Endothelial cell of umbilical vein (primary cell): ENCODE measurements around the gene MME. TPM values are rescaled to one million over a fixed set of nuclear protein-coding genes. Genes with fewer than 3 reads are reported as not detected.

Experiments
- BruUV-seq: library from RNA; stranded (reverse); fragments of 400-500 nt; replicated peaks from 2 replicates; lab custom pipeline; 2021; lab: Mats Ljungman, UMichigan
- CTCF ChIA-PET: fragments of 300-600, 350-600 bp; sonication (Branson Sonifier 250); formaldehyde crosslinking; loops from one replicate; lab custom pipeline; 2021; ENCODE audit warnings: antibody characterized with exemption, inconsistent platforms; lab: Charles Lee
- POLR2A ChIA-PET: fragments of 300-600, 350-600 bp; sonication (Branson Sonifier 250); formaldehyde crosslinking; loops from one replicate; lab custom pipeline; 2021; ENCODE audit warnings: antibody characterized with exemption, inconsistent platforms; lab: Charles Lee
- DNase-seq: peaks from one replicate; pipeline ENCODE4 v3.0.0-alpha.2; 2011; ENCODE audit warnings: low read depth, low spot score
- FAIRE-seq: peaks from 2 replicates; lab custom pipeline; 2011; peaks lifted over from hg19 to GRCh38; lab: Jason Lieb, UNC
- H2AFZ ChIP-seq: 2 replicates; pipeline ENCODE4 v1.6.0; 2012; ENCODE audit warnings: low read depth, low read length, control low read depth, inconsistent platforms
- H3K27ac ChIP-seq: 2 replicates; pipeline ENCODE4 v1.5.1; 2011; ENCODE audit warnings: low read depth, mild to moderate bottlenecking, control low read depth, low read length, moderate library complexity; ENCODE audit not compliant: insufficient read depth
- H3K27me3 ChIP-seq, 2 experiments: 2 replicates each; pipeline versions ENCODE4 v1.6.0 to v1.6.1; 2011; ENCODE audit warnings: low read length in 2 of 2, mixed read lengths in 1 of 2; ENCODE audit not compliant: control insufficient read depth in 2 of 2, insufficient read depth in 2 of 2
- H3K36me3 ChIP-seq, 2 experiments: 2 replicates in 1 of 2; 3 replicates in 1 of 2; pipeline ENCODE4 v1.5.1; 2011; ENCODE audit warnings: low read length in 2 of 2, mild to moderate bottlenecking in 1 of 2, moderate library complexity in 1 of 2; ENCODE audit not compliant: control insufficient read depth in 2 of 2, insufficient read depth in 2 of 2; ENCODE audit errors: extremely low read depth in 1 of 2
- H3K4me1 ChIP-seq: 3 replicates; pipeline ENCODE4 v1.5.1; 2011; ENCODE audit warnings: mild to moderate bottlenecking, low read length; ENCODE audit not compliant: control insufficient read depth, insufficient read depth; ENCODE audit errors: extremely low read depth
- H3K4me2 ChIP-seq: 2 replicates; pipeline ENCODE4 v1.6.1; 2011; ENCODE audit warnings: low read length, control low read depth, mixed read lengths; ENCODE audit not compliant: insufficient read depth
- H3K4me3 ChIP-seq, 3 experiments: fragments of 200-600 bp in 1 of 3; sonication (generic), shearing (Covaris generic) in 1 of 3; replicated peaks in 1 of 3; 2 replicates each; pipeline ENCODE4 v1.5.1; 2011 to 2016; ENCODE audit warnings: control low read depth in 3 of 3, low read length in 3 of 3, mild to moderate bottlenecking in 2 of 3, inconsistent platforms in 1 of 3, low read depth in 1 of 3, moderate library complexity in 1 of 3; ENCODE audit not compliant: insufficient read depth in 1 of 3
- H3K79me2 ChIP-seq: 2 replicates; pipeline ENCODE4 v1.6.0; 2012; ENCODE audit warnings: low read length, inconsistent platforms; ENCODE audit not compliant: control insufficient read depth, insufficient read depth
- H3K9ac ChIP-seq: replicated peaks from 2 replicates; pipeline ENCODE3; 2011; ENCODE audit warnings: low read length, control low read depth; ENCODE audit not compliant: insufficient read depth; ENCODE audit errors: extremely low read depth
- H3K9me1 ChIP-seq: replicated peaks from 3 replicates; pipeline ENCODE4 v1.6.0; 2011; ENCODE audit warnings: mild to moderate bottlenecking, low read length; ENCODE audit not compliant: control insufficient read depth, insufficient read depth; ENCODE audit errors: extremely low read depth
- H3K9me3 ChIP-seq: replicated peaks from 2 replicates; pipeline ENCODE4 v1.5.1; 2012; ENCODE audit warnings: low read length, inconsistent platforms; ENCODE audit not compliant: control insufficient read depth, insufficient read depth
- H4K20me1 ChIP-seq: replicated peaks from 2 replicates; pipeline ENCODE3; 2011; ENCODE audit warnings: mild to moderate bottlenecking, low read length; ENCODE audit not compliant: control insufficient read depth, insufficient read depth; ENCODE audit errors: extremely low read depth
- EZH2 ChIP-seq: IDR thresholded peaks from 2 replicates; pipeline ENCODE4 v1.6.1; 2012; ENCODE audit warnings: borderline replicate concordance, low read depth, mild to moderate bottlenecking, moderate library complexity, low read length, inconsistent platforms; ENCODE audit not compliant: severe bottlenecking
- FOS ChIP-seq: IDR thresholded peaks from 2 replicates; pipeline ENCODE4 v1.6.1; 2011; ENCODE audit warnings: mild to moderate bottlenecking, low read length, moderate library complexity, borderline replicate concordance; ENCODE audit not compliant: insufficient read depth
- GATA2 ChIP-seq: IDR thresholded peaks from 2 replicates; pipeline ENCODE4 v1.7.0; 2011; ENCODE audit warnings: low read depth, mild to moderate bottlenecking, moderate library complexity, mixed read lengths, low read length; ENCODE audit not compliant: insufficient read length, insufficient read depth
- JUN ChIP-seq: IDR thresholded peaks from 2 replicates; pipeline ENCODE4 v1.6.1; 2011; ENCODE audit warnings: borderline replicate concordance, low read depth; ENCODE audit not compliant: insufficient read length, insufficient read depth
- MYC ChIP-seq: IDR thresholded peaks from one replicate; pipeline ENCODE4 v1.6.1; 2011; ENCODE audit warnings: mild to moderate bottlenecking, low read depth, low read length
- POLR2A ChIP-seq: IDR thresholded peaks from 2 replicates; pipeline ENCODE4 v1.6.1; 2012; ENCODE audit warnings: low read depth, mild to moderate bottlenecking, control low read depth, low read length
- POLR2AphosphoS5 ChIP-seq: IDR thresholded peaks from 2 replicates; pipeline ENCODE4 v1.6.1; 2012; ENCODE audit warnings: low read depth, mild to moderate bottlenecking, control low read depth, low read length, moderate library complexity; ENCODE audit not compliant: insufficient read depth
- dilution Hi-C: fragments of 300-500 bp; cut with MboI; formaldehyde crosslinking; loops from one replicate; pipeline ENCODE4 v1.15.0; 2019; ENCODE audit warnings: low sequenced_read_pairs; ENCODE audit not compliant: extremely low pct_ligation_motif_present
- intact Hi-C: fragments of 100-400 bp; cut with micrococcal nuclease; formaldehyde crosslinking; loops from one replicate; pipeline ENCODE4 v1.10.0; 2022
- polyA plus RNA-seq, 4 experiments: library from polyadenylated mRNA; depleted of rRNA in 3 of 4; stranded (reverse) in 3 of 4; unstranded in 1 of 4; fragments of >200 nt; gene quantifications; 2 replicates each; pipeline versions ENCODE4 v1.2.1 to v1.2.3, GENCODE V29; 2011 to 2012; ENCODE audit warnings: missing spikeins in 1 of 4
- total RNA-seq: library from RNA; stranded (reverse); gene quantifications from 2 replicates; pipeline ENCODE4 v1.2.3, GENCODE V29; 2021
- TF ChIP-seq, protein P1 (sequence below): IDR thresholded peaks from 2 replicates; pipeline ENCODE4 v1.6.1; 2011; ENCODE audit not compliant: insufficient read depth, insufficient read length
- TF ChIP-seq, protein P2 (sequence below), 2 donors: IDR thresholded peaks; 1 replicate in 1 of 2; 2 replicates in 1 of 2; pipeline ENCODE4 v1.5.1; 2011; ENCODE audit warnings: low read length in 2 of 2, mild to moderate bottlenecking in 2 of 2, moderate library complexity in 2 of 2, control low read depth in 1 of 2, inconsistent platforms in 1 of 2, low read depth in 1 of 2; ENCODE audit not compliant: insufficient read depth in 1 of 2; ENCODE audit errors: extremely low read depth in 1 of 2

MME gene
- total and polyA plus RNA-seq, 2 donors (not counting 3 experiments of a cell fraction or from before 2014, with no cell fraction given), result 6.0 to 10.5 TPM

GRCh38 chr3:155101398-155101797 is 21.3 kb downstream of the MME start:
- DNase-seq (no peak), FAIRE-seq (no peak)
- no TSS peak for BruUV-seq
- Histone ChIP-seq H2AFZ (no peak overlapping the region), H3K36me3 (no peaks in the 10 kb centered on the region), H3K4me1 (no peaks in the 10 kb centered on the region), H3K27me3 (no peaks in the 10 kb centered on the region), H3K9ac (no peak overlapping the region), H3K27ac (no peak overlapping the region), H3K9me3 (no peaks in the 10 kb centered on the region), H3K4me3 (no peak overlapping the region), H3K9me1 (no peaks in the 10 kb centered on the region), H3K79me2 (no peaks in the 10 kb centered on the region), H3K4me2 (no peak overlapping the region), H4K20me1 (no peaks in the 10 kb centered on the region)
- intact Hi-C loops, result no loop called here
- ChIA-PET CTCF (no interaction called here), POLR2A (no interaction called here)
- no peak for TF ChIP-seq POLR2AphosphoS5
- dilution Hi-C loops, result no loop called here

DNA sequence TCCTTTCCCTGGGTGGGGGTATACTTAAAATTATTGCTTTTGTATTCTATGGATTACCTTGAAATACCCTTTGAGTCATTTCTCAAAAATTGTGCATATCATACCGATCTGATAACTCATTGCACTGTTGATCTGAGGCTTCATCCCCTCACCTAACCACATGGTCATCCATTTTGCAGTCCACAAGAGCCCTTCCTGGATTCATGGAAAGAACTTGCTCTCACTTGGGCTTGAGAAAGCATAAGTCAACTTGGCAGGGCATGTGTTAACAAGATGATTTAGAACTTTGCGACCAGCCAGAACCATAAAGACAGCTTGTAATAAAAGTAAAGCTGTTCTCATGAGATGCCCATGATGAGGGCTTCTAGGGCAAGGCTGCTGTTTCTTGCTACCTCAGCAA is 22.2 kb downstream of the MME start:
- TF ChIP-seq POLR2A, result no peak
- no peak for TF ChIP-seq GATA2
- no peak for TF ChIP-seq POLR2AphosphoS5
- TF ChIP-seq, protein P1, sequence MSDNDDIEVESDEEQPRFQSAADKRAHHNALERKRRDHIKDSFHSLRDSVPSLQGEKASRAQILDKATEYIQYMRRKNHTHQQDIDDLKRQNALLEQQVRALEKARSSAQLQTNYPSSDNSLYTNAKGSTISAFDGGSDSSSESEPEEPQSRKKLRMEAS, result no peak
- TF ChIP-seq, protein P2, sequence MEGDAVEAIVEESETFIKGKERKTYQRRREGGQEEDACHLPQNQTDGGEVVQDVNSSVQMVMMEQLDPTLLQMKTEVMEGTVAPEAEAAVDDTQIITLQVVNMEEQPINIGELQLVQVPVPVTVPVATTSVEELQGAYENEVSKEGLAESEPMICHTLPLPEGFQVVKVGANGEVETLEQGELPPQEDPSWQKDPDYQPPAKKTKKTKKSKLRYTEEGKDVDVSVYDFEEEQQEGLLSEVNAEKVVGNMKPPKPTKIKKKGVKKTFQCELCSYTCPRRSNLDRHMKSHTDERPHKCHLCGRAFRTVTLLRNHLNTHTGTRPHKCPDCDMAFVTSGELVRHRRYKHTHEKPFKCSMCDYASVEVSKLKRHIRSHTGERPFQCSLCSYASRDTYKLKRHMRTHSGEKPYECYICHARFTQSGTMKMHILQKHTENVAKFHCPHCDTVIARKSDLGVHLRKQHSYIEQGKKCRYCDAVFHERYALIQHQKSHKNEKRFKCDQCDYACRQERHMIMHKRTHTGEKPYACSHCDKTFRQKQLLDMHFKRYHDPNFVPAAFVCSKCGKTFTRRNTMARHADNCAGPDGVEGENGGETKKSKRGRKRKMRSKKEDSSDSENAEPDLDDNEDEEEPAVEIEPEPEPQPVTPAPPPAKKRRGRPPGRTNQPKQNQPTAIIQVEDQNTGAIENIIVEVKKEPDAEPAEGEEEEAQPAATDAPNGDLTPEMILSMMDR (IDR thresholded peaks at IDR 0.05; ENCODE audit: extremely low read depth in 1 of 2, insufficient read depth in 1 of 2, low read depth in 1 of 2, low read length in 2 of 2), result no peak
- TF ChIP-seq FOS, result no peak
- no peak for TF ChIP-seq EZH2
- TF ChIP-seq MYC, result no peak
- no peak for TF ChIP-seq JUN
- Histone ChIP-seq H3K4me1 (no peaks in the 10 kb centered on the region), H3K27ac (no peak overlapping the region), H3K36me3 (no peaks in the 10 kb centered on the region), H3K4me2 (no peak overlapping the region), H2AFZ (no peak overlapping the region), H3K9me3 (no peaks in the 10 kb centered on the region), H3K9me1 (no peaks in the 10 kb centered on the region), H4K20me1 (no peaks in the 10 kb centered on the region), H3K27me3 (no peaks in the 10 kb centered on the region), H3K9ac (no peak overlapping the region), H3K79me2 (no peaks in the 10 kb centered on the region), H3K4me3 (no peak overlapping the region)
- BruUV-seq, result no TSS peak
- no peak for FAIRE-seq
- ChIA-PET CTCF (no interaction called here), POLR2A (no interaction called here)
- DNase-seq, result no peak
- intact Hi-C loops (no loop called here), dilution Hi-C loops (no loop called here)
